Measurements from ENCODE around the gene KCNMA1.
"Not testable (repeated sequence)": the region's sequence is repeated elsewhere in the genome, so short reads cannot be mapped to it uniquely, and the experiment has no call there.

The KCNMA1 gene

GRCh38 chr10:77578583-77579227 is 58.9 kb downstream of the KCNMA1 start:
- DNase-seq, result no peak

DNA sequence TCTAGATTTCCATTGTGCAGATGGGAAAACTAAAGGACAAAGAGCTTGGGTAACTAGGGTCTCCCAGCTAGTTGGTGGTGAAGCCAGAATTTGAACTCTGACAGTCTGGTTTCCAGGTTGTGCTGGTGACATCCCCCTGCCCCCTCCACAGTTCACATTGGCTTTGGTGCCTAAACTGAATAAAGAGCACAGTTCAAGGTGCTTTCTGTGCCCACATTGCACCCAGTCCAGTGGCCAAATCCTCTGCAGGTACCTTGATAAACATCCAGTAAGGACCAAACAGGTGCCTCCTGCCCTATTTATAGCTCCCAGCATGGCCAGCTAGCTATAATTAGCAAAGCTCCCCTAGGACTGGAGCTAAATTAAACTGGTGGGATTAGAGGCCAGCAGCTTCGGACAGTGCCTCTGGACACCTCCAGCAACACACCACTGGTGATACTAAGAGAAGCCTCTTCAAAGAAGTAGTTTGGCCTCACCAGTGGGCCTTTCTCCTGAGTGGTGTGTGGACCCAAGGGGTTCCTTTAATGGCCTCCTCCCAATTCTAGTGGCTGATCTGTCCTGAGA is 59.9 kb downstream of the KCNMA1 start:
- DNase-seq, result no peak

GRCh38 chr10:77576444-77577032 is 61.1 kb downstream of the KCNMA1 start:
- no peak for DNase-seq

DNA sequence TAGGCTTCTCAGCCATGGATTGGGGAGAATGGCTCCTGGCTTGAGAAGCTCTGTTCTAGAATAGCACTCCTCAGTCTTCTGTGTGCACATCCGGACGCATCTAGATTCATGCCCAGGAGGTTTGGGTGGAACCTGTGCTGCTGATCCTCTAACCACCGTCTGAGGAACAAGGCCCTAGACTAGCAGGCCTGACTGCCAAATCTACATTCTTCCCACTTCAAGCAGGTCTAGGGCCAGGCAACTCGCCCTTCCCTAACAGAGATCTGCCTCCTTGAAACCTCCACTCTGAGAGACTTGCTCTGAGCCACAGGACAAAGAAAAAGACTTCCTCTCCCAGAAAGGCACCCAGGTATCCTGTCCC is 61.6 kb downstream of the KCNMA1 start:
- no peak for DNase-seq

- DNase-seq, result no peak
These were observed 62.2 kb downstream of the KCNMA1 start for GRCh38 chr10:77575271-77576006.

- DNase-seq, result no peak
These were observed 63.2 kb downstream of the KCNMA1 start for GRCh38 chr10:77574438-77574837.

- not testable (repeated sequence) for DNase-seq
These were observed 65.1 kb downstream of the KCNMA1 start for GRCh38 chr10:77572520-77572919.

DNA sequence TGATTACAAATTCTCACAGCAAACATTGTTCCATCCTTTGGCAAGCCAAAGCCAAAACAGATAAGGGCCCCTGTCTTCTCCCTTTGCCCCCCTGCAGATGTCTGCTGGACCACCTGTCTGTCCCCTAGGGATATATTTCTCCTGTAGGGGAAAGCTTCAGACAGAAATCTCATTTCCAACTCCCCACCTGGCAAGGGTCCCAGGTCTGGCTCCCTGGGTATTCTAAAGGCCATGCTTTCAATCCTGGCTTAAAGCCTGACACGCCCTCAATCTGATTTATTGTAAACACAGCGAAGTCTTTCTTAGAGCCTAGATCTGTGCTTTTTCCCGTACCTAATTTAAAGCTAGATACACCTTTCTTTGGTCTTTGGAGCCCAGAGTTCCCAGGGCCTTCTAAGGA is 66.1 kb downstream of the KCNMA1 start:
- DNase-seq, result no peak

DNA sequence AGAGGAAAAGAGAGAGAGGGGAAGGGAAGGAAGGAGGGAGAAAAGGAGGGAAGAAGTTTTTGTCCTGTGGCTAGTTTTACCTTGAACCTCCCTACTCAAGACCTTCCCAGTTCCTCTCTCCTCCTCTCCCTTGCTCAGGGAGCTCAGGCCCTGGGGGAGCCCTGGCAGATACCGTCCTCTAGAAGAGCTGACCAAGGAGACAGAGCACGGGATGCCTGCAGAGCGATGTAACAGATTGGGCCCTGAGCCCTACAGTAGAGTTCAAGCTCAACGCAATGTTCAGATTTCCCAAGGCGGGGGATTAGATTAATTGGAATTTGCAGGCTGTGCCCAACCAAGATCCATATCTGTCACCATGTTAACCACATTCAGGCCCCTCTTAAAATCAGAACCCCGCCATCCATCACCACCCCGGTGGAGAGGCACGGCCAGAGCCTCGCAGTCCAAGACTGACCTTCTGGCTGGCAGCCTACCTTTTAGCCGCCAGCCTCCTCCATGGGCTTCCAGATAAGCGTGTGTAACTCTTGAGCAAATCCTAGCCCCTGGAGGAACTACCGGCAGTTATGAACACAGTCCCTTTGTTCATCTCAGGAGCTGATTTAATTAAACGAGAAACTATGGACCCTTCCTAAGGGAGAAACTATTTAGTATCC is 70.6 kb downstream of the KCNMA1 start:
- no peak for DNase-seq

DNA sequence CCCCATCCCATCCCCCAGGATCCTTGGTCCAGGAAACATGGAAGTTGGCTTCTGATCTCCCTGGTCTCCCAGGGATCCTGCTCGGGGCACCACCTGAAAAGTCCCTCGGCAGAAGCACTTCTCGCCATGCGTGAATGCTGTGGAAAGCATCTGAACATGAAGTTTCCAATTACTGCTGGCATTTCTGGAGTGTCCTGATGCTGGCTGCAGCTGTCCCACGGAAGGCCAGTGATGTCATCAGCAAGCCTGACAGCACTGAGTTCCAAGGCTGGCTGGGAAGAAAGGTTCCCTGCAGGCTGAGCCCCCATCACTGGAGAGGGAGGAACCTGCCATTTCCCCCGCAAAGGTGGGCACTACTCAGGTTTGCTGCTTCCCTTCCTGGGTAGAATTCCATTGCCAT is 71.4 kb downstream of the KCNMA1 start:
- DNase-seq, result no peak

DNA sequence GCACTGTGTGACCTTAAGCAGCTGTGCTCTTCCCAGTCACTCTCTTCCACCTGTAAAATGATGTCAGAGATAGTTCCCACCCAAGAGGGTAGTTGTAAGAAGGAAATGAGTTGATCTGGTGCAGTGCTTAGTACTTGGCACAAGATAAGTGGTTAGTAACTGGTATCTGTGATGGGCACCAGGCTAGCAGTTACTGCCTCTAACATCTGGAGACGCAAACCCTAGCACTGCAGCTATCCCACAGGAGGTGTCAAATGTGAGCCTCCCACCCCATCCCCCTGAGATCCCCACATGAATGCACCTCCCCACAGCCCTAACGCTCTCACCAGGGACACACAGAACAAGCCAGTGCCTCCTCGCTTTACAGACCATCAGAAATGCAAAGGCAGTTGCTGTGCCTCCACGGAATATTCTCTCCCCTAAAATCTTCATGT is 72.0 kb downstream of the KCNMA1 start:
- DNase-seq, result no peak

DNA sequence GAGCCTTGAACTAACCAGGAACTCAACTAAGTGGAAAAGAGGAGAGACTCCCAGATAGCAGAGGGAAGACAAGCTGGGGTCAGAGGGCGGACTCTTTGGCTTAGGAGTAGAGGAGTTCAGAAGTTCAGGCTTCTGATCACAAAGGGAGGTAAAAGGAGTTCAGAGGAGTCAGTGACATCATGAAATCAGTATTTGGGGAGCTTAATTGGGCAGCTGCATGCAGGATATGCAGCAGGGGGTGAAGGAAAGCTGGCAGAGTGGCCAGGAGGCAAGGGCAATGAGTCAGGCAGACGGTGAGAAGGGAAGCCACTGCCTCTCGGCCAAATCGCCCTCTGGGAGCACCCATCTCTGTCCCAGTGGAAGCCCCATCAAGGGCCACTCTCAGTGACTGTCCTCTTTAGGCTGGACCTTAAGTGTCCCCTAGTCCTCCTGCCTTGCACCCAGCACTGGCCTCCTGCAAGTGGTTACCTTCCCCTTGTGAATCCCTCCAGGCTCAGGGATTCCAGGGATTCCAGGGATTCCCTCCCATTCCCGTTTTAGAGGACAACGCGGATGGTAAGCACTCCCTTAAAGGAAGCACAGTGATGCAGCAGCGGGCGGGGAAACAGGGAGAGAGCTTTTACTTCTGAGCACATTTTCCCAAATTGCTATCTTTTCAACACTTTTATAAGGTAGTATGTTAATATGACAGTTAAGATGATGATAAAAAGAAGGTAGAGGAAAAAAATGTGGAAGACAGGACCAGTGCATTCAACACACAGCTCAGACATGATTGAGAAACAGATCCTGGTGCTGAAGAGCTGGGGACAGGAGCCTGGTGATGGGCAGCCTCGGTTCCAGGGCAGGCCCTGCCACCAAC is 72.6 kb downstream of the KCNMA1 start:
- no peak for DNase-seq

DNA sequence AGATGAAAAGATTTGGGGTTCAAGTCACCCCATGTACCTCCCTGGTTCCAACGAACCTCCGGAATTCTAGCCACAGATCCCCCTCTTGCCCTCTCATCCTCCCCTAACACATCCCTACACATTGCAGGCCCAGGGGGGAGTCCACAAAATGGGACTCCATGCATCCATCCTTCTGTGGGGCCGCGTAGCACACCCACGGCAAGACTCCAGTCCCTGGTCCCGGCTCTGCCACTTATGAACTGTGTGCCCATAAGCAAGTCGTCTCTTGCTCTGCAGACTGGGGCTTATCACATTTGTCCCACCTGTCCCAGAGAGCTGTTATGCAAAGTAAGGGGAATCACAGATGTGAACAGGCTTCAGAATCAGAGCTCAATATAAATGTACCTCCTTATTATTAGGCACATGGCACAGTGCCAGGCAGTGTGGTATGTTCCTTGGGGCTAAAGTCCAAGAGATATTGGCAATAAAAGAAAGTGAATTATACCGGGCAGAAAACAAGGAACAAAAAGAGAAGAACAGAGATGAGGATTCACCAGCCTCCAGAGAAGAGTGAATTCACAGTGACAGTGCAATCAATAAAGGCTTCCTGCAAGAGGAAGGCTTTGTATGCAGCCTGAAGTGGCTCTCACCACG is 73.9 kb downstream of the KCNMA1 start:
- no peak for DNase-seq

DNA sequence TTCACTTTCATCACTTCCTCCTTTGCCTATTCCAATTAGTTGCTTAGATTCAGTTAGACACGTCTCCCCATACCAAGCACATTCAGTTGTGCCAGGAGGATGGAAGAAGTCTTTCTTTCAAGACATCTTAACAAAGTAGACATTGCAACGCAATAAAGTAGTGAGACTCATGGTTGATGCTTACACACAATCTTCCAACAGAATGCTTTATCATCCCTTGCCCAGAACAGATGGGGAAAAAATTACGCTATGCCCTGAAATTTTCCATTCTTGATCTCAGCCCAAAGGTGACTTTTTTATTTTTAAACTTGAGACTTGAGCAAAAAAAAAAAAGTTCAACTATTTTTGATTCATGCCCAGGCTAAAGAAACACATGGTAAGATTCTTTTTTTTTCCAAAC is 74.9 kb downstream of the KCNMA1 start:
- no peak for DNase-seq

DNA sequence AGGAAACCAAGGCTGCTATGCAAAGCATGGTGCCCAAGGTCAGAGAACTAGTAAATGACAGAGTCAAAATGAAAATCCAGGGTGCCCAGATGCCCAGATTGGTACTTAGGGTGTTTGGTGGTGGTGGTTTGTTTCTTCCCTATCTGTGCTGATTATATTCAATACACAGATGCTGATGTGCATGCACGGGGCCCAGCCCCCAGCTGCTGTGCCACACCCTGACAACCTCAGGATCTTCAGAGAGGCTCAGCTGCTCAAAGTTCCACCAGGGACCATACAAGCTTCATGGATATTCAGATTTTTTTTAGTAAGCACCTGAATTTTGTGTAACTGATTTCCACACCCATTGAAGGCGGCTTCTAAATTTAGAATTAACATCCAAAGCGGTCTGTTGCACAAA is 75.6 kb downstream of the KCNMA1 start:
- no peak for DNase-seq

- no peak for DNase-seq
These were observed 77.1 kb downstream of the KCNMA1 start for GRCh38 chr10:77560471-77560870.

DNA sequence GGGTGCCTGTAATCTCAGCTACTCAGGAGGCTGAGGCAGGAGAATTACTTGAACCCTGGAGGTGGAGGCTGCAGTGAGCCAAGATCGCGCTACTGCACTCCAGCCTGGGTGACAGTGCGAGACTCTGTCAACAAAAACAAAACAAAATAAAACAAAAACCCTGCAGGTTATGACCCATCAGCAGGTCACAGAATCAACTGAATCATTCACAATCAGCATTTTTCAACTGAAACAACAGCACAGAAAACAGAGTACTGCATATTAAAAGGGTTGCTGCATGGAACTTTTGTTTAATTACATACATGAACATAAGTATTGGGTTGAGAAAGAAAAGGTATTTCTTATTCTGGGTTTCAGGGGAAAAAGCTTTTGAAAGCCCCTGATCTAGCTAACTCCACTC is 77.6 kb downstream of the KCNMA1 start:
- no peak for DNase-seq

DNA sequence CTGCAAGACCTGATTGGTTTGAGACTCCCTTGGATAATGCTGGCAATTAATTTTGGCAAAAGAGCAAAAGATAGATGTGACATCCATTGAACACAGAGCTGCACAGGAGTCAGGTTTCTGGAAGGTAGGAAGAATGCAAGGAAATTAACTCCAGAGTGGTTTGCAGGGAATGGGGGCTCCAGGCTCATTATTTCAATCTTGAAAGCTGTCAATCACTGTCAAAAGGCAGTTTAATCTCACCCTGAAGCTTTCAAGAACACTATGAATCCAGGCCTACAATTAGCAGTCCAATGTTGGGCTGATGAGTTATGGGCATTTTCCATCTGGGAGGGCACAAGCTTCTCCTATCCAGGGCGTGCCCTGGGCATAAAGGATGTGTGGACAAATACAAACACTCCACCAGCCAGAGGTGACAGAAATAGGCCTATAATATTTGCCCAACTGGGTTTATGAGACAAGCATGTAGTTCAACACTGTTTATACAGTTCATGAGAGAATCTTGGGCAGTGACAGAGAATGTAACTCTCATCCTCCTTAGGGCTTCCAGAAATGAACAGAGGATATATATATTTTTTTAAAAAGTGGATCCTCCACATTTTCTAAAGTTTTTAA is 80.5 kb downstream of the KCNMA1 start:
- no peak for DNase-seq

DNA sequence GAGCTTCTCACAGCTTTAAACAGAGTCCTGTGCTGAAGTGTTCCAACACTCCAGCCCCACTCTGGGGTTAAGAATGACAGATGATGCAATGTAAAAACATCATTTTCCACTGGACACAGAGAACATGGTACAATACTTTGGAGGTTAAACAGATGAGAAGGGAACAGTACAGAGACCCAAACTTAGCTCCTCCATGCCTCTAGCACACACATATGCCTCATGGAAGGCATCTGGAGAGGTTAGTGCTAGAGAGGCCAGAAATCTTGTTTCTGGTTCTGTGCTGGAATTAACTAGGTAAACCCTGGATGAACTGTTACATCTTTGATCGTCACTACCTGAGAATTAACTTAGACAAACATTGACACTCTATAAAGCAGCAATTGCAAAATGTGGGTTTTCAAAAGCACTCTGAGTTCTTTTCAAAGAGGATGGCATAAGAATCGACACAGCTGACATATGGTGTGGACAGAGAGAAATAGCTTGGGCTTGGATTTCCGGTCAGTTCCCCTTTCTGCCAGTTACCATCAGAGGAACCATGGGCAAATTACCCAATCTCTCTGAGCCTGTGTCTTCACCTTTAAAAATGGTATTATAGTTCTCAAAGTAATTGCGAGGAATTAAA is 81.9 kb downstream of the KCNMA1 start:
- no peak for DNase-seq

DNA sequence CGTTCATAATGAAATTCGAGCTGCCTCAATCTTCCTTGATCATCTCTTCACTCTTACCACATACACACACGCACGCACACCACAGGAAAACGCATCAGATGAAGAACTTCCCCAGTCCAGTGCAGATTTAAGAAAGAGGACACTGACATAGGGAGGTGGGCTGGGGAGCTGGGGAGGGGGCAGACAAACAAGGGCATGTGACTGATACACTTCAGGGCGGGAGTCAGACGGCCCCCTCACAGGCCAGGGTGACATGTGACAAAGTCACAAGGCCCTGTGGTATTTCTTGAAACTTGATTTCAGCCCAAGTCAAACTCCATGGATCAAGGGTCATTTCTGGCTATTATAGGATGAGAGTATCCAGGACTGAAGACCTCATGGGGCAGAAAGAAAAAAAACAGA is 82.6 kb downstream of the KCNMA1 start:
- DNase-seq, result no peak

DNA sequence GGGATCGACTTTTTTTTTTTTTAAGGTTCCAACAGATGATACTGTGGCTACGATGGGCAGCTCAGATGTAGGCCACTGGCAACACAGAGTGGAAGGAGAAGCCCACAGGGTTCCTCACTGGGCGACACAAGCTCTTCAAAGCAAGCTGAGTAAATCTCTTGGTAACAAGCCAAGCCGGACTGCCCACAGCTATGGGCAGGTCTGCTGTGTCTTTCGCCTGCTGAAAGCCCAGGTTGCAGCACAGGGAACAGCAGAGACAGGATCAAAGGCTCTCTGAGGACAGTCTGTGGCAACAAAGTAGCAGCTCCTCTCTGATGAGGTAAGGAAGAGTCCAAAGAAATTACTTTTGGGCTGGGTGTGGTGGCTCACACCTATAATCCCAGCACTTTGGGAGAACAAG is 83.6 kb downstream of the KCNMA1 start:
- DNase-seq, result no peak

All from GDM1 (cell line).